ENCODE data around the gene SLC25A47.

- TF ChIP-seq EZH2 (IDR thresholded peaks at IDR 0.05; ENCODE audit: borderline replicate concordance, low read length) (no peak), CTCF (IDR thresholded peaks at IDR 0.05; ENCODE audit: low read length) (no peak)
Measured at GRCh38 chr14:100371773-100372172, 48.6 kb downstream of the SLC25A47 start.
